ENCODE data around the gene RNASEH2C. TPM values are rescaled to one million over a fixed set of nuclear protein-coding genes. Genes with fewer than 3 reads are reported as not detected.

RNASEH2C gene
- total RNA-seq, 2 experiments from 2014 or later: 25.3 to 25.9 TPM

DNA sequence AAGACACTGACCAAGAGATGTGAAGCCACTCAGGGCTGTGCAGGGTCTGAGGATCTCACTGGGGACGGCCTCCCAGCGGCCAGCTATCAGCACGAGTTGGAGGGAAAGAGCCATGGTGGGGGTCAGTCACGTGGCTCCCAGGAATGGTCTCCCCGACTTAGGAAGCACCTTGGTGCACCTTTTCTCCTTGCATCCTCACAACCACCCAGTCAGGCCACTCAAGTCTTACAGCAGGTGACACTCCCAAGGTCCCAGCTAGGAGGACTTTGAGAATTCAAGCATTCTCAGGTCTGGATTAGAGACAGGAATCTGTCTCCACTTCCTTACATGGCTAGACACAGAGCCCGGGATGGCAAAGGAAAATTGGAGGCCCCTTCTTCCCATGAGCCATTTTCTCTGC is 2.7 kb downstream of the RNASEH2C start:
- ATAC-seq (ENCODE audit: poor library complexity): no peak
- no peaks in the 10 kb centered on the region for H3K27me3 ChIP-seq (ENCODE audit: control insufficient read depth in 1 of 2, insufficient read depth in 2 of 2, low read length in 2 of 2)
- intact Hi-C loops (cut with DNase I, micrococcal nuclease): loop anchor here (10.0 kb wide), 3 partner anchors 167 to 547 kb away; partner anchors contain the start of genes FIBP (in 1 of the 2), GAL3ST3 (in 1 of the 2) and RAB1B (in 1 of the 2)
- no peak overlapping the region for H3K4me3 ChIP-seq (ENCODE audit: low read length)
- Mint-ChIP-seq H3K4me3 (peak overlapping the region; percentile 54), H3K27me3 (no peaks in the 10 kb centered on the region), H3K9me3 (no peaks in the 10 kb centered on the region), H3K4me1 (ENCODE audit: low read depth) (peaks cover 36% of the 10 kb centered on the region), H3K36me3 (ENCODE audit: low read depth) (peaks cover 72% of the 10 kb centered on the region), H3K27ac (peak overlapping the region; percentile 49)
- peaks cover 65% of the 10 kb centered on the region for H3K36me3 ChIP-seq (ENCODE audit: insufficient read depth, low read length)
- no peaks in the 10 kb centered on the region for H3K9me3 ChIP-seq (ENCODE audit: control insufficient read depth in 1 of 2, insufficient read depth in 1 of 2, low read length in 2 of 2)
- no peak for DNase-seq
- no peak overlapping the region for H3K27ac ChIP-seq (ENCODE audit: low read depth in 1 of 2, low read length in 2 of 2)
- CTCF ChIA-PET: no interaction called here
- H3K4me1 ChIP-seq (ENCODE audit: insufficient read depth, low read length): peaks cover 39% of the 10 kb centered on the region
- TF ChIP-seq, protein P1, sequence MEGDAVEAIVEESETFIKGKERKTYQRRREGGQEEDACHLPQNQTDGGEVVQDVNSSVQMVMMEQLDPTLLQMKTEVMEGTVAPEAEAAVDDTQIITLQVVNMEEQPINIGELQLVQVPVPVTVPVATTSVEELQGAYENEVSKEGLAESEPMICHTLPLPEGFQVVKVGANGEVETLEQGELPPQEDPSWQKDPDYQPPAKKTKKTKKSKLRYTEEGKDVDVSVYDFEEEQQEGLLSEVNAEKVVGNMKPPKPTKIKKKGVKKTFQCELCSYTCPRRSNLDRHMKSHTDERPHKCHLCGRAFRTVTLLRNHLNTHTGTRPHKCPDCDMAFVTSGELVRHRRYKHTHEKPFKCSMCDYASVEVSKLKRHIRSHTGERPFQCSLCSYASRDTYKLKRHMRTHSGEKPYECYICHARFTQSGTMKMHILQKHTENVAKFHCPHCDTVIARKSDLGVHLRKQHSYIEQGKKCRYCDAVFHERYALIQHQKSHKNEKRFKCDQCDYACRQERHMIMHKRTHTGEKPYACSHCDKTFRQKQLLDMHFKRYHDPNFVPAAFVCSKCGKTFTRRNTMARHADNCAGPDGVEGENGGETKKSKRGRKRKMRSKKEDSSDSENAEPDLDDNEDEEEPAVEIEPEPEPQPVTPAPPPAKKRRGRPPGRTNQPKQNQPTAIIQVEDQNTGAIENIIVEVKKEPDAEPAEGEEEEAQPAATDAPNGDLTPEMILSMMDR (IDR thresholded peaks at IDR 0.05): no peak
- POLR2A ChIA-PET: no interaction called here

DNA sequence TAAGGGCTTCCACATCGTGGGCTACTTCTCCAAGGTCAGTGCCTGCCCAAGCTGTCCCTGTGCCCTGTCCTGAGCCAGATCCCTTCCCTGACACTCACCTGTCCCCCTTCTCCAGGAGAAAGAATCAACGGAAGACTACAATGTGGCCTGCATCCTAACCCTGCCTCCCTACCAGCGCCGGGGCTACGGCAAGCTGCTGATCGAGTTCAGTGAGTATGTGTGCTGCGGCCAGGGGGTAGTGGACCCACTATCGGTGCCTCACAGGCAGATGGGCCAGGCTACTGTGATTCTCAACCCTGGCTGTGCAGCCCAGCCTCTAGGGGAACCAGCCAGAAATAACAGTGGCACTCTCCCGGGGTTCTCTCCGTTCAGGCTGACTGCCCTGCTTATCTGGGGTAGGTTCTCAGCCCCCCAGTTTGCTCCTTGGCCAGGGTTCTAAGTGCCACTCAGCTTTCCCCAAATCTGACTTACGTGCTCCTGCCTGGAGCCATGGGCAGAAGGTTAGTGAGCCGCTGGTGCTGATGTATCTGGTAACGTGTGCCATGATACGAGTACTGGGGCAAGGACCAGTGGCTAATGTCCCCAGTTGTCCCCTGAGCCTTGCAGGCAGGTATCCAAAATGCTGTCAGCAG is 3.7 kb downstream of the RNASEH2C start:
- peaks cover 46% of the 10 kb centered on the region for H3K4me1 Mint-ChIP-seq (ENCODE audit: low read depth)
- Histone ChIP-seq H3K27ac (ENCODE audit: low read depth in 1 of 2, low read length in 2 of 2) (no peak overlapping the region), H3K27me3 (ENCODE audit: control insufficient read depth in 1 of 2, insufficient read depth in 2 of 2, low read length in 2 of 2) (no peaks in the 10 kb centered on the region), H3K36me3 (ENCODE audit: insufficient read depth, low read length) (peaks cover 70% of the 10 kb centered on the region), H3K4me3 (ENCODE audit: low read length) (no peak overlapping the region), H3K9me3 (ENCODE audit: control insufficient read depth in 1 of 2, insufficient read depth in 1 of 2, low read length in 2 of 2) (no peaks in the 10 kb centered on the region), H3K4me1 (ENCODE audit: insufficient read depth, low read length) (peaks cover 49% of the 10 kb centered on the region)
- TF ChIP-seq, protein P1 (IDR thresholded peaks at IDR 0.05): no peak
- ChIA-PET CTCF (no interaction called here), POLR2A (no interaction called here)
- ATAC-seq (ENCODE audit: poor library complexity) (no peak), DNase-seq (no peak)
- intact Hi-C loops (cut with DNase I, micrococcal nuclease): loop anchor here (10.0 kb wide), 3 partner anchors 168 to 548 kb away; partner anchors contain the start of genes FIBP (in 1 of the 2), GAL3ST3 (in 1 of the 2) and RAB1B (in 1 of the 2)
- peak overlapping the region; percentile 70 for H3K4me3 Mint-ChIP-seq
- H3K36me3 Mint-ChIP-seq (ENCODE audit: low read depth): peaks cover 81% of the 10 kb centered on the region
- no peaks in the 10 kb centered on the region for H3K9me3 Mint-ChIP-seq
- H3K27ac Mint-ChIP-seq: peak overlapping the region; percentile 45
- no peaks in the 10 kb centered on the region for H3K27me3 Mint-ChIP-seq

DNA sequence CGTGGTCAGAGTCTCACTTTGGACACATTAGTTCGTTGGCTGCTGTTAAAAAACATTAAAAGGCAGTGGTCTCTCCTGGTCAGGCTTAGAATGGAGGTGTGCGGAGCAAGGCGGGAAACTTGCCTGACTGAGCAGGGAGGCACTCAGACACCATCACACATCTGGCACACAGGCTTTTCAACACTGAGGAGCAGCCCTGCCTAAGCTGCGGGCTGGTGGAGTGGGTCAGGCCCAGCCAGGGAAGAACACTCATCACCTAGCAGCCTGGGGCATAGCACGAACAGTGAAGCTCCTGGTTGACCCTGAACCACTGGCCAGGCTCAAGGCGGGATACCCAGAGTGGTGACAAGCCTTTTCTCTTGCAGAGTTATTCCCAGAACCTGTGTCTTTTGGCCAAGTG is 4.3 kb downstream of the RNASEH2C start:
- ATAC-seq (ENCODE audit: poor library complexity): no peak

More for the DNA sequence above, 4.3 kb downstream of the RNASEH2C start:
- H3K9me3 Mint-ChIP-seq: no peaks in the 10 kb centered on the region
- peak overlapping the region; percentile 45 for H3K27ac Mint-ChIP-seq
- no peaks in the 10 kb centered on the region for H3K27me3 ChIP-seq (ENCODE audit: control insufficient read depth in 1 of 2, insufficient read depth in 2 of 2, low read length in 2 of 2)
- CTCF ChIA-PET: no interaction called here
- peak overlapping the region; percentile 70 for H3K4me3 Mint-ChIP-seq
- H3K4me3 ChIP-seq (ENCODE audit: low read length): no peak overlapping the region
- peaks cover 70% of the 10 kb centered on the region for H3K36me3 ChIP-seq (ENCODE audit: insufficient read depth, low read length)
- no peaks in the 10 kb centered on the region for H3K27me3 Mint-ChIP-seq
- no peak overlapping the region for H3K27ac ChIP-seq (ENCODE audit: low read depth in 1 of 2, low read length in 2 of 2)
- TF ChIP-seq, protein P1 (IDR thresholded peaks at IDR 0.05): no peak
- H3K4me1 ChIP-seq (ENCODE audit: insufficient read depth, low read length): peaks cover 52% of the 10 kb centered on the region
- POLR2A ChIA-PET: no interaction called here
- intact Hi-C loops (cut with DNase I, micrococcal nuclease): loop anchor here (10.0 kb wide), 3 partner anchors 168 to 548 kb away; partner anchors contain the start of genes FIBP (in 1 of the 2), GAL3ST3 (in 1 of the 2) and RAB1B (in 1 of the 2)
- peaks cover 50% of the 10 kb centered on the region for H3K4me1 Mint-ChIP-seq (ENCODE audit: low read depth)
- no peak for DNase-seq
- H3K36me3 Mint-ChIP-seq (ENCODE audit: low read depth): peaks cover 84% of the 10 kb centered on the region
- no peaks in the 10 kb centered on the region for H3K9me3 ChIP-seq (ENCODE audit: control insufficient read depth in 1 of 2, insufficient read depth in 1 of 2, low read length in 2 of 2)

Measured in CD4-positive, alpha-beta T cell (primary cell).